Sigmoid colon (tissue), 4 donors: ENCODE data around the gene ABT1.

ENCODE experiments used
- EP300 ChIP-seq, 4 donors: sonication (generic); formaldehyde crosslinking; IDR thresholded peaks; one replicate each; pipeline ENCODE4 v1.6.1; 2017; ENCODE audit warnings: antibody characterized with exemption in 4 of 4
- POLR2A ChIP-seq, 2 donors: fragments of 450-650 bp; IDR thresholded peaks; one replicate each; pipeline ENCODE4 v1.6.1; 2016; ENCODE audit warnings: antibody characterized with exemption in 2 of 2, mild to moderate bottlenecking in 2 of 2, moderate library complexity in 2 of 2
- POLR2AphosphoS5 ChIP-seq, 4 donors: sonication (generic); formaldehyde crosslinking; IDR thresholded peaks; one replicate each; pipeline ENCODE4 v1.6.1; 2017; ENCODE audit warnings: antibody characterized with exemption in 4 of 4
- TF ChIP-seq, protein P1 (sequence below), 4 experiments: fragments of 450-650 bp in 3 of 4; fragments of 200-600 bp in 1 of 4; IDR thresholded peaks; one replicate each; pipeline ENCODE4 v1.5.1; 2016 to 2019; ENCODE audit warnings: antibody characterized with exemption in 4 of 4, mild to moderate bottlenecking in 3 of 4, moderate library complexity in 2 of 4

GRCh38 chr6:26575494-26575939, 21.2 kb upstream of the ABT1 start:
- TF ChIP-seq, protein P1, sequence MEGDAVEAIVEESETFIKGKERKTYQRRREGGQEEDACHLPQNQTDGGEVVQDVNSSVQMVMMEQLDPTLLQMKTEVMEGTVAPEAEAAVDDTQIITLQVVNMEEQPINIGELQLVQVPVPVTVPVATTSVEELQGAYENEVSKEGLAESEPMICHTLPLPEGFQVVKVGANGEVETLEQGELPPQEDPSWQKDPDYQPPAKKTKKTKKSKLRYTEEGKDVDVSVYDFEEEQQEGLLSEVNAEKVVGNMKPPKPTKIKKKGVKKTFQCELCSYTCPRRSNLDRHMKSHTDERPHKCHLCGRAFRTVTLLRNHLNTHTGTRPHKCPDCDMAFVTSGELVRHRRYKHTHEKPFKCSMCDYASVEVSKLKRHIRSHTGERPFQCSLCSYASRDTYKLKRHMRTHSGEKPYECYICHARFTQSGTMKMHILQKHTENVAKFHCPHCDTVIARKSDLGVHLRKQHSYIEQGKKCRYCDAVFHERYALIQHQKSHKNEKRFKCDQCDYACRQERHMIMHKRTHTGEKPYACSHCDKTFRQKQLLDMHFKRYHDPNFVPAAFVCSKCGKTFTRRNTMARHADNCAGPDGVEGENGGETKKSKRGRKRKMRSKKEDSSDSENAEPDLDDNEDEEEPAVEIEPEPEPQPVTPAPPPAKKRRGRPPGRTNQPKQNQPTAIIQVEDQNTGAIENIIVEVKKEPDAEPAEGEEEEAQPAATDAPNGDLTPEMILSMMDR (IDR thresholded peaks at IDR 0.05): no peak
- TF ChIP-seq POLR2A (IDR thresholded peaks at IDR 0.05) (no peak), POLR2AphosphoS5 (IDR thresholded peaks at IDR 0.05) (no peak), EP300 (IDR thresholded peaks at IDR 0.05) (no peak)
